H7 (cell line): ENCODE data around the gene TAF1L. TPM values are rescaled to one million over a fixed set of nuclear protein-coding genes. Genes with fewer than 3 reads are reported as not detected.
A peak's percentile ranks its signal among the peaks of the same experiment; 100 is the strongest.
"Not testable (repeated sequence)": the region's sequence is repeated elsewhere in the genome, so short reads cannot be mapped to it uniquely, and the experiment has no call there.

Experiments used
- DNase-seq: peaks from one replicate; pipeline ENCODE4 v3.0.0; 2012
- H3K27me3 ChIP-seq: 2 replicates; pipeline ENCODE4 v1.6.0; 2011; ENCODE audit warnings: mild to moderate bottlenecking, low read length; ENCODE audit not compliant: control insufficient read depth, insufficient read depth
- H3K36me3 ChIP-seq: replicated peaks from 2 replicates; pipeline ENCODE4 v1.5.1; 2011; ENCODE audit warnings: low read length; ENCODE audit not compliant: control insufficient read depth, insufficient read depth
- H3K4me3 ChIP-seq: 2 replicates; pipeline ENCODE4 v1.5.1; 2011; ENCODE audit warnings: low read depth, mild to moderate bottlenecking, control low read depth, low read length, moderate library complexity; ENCODE audit not compliant: insufficient read depth
- total RNA-seq: library from RNA; depleted of rRNA; stranded (reverse); fragments of >200 nt; shearing (Covaris generic); gene quantifications from 2 replicates; pipeline ENCODE4 v1.2.3, GENCODE V29; 2014; rRNA removed

The TAF1L gene
- total RNA-seq = not detected in 2 replicates

- Histone ChIP-seq H3K4me3 (no peak within 1 kb of the TSS), H3K27me3 (no peaks in the 10 kb centered on the region), H3K36me3 (no peaks in the 10 kb centered on the region)
- no peak for DNase-seq
Measured at GRCh38 chr9:32635362-32635761, at the start of gene TAF1L. Gene TAF1L, minus strand, starts transcription at chr9:32635669. Its CDS starts 90 bp downstream, at chr9:32635579.

- Histone ChIP-seq H3K4me3 (no peak overlapping the region), H3K36me3 (no peaks in the 10 kb centered on the region), H3K27me3 (no peaks in the 10 kb centered on the region)
- DNase-seq = no peak
Measured at GRCh38 chr9:32681751-32682150, 46.3 kb upstream of the TAF1L start.

GRCh38 chr9:32677931-32678330, 42.5 kb upstream of the TAF1L start:
- Histone ChIP-seq H3K27me3 (no peaks in the 10 kb centered on the region), H3K4me3 (no peak overlapping the region), H3K36me3 (no peaks in the 10 kb centered on the region)
- no peak for DNase-seq

- Histone ChIP-seq H3K27me3 (no peaks in the 10 kb centered on the region), H3K4me3 (no peak overlapping the region), H3K36me3 (no peaks in the 10 kb centered on the region)
- no peak for DNase-seq
Measured at GRCh38 chr9:32672469-32672868, 37.0 kb upstream of the TAF1L start.

GRCh38 chr9:32671333-32671732, 35.9 kb upstream of the TAF1L start:
- no peaks in the 10 kb centered on the region for H3K36me3 ChIP-seq
- DNase-seq = no peak
- no peaks in the 10 kb centered on the region for H3K27me3 ChIP-seq
- no peak overlapping the region for H3K4me3 ChIP-seq

GRCh38 chr9:32665101-32665500, 29.6 kb upstream of the TAF1L start:
- H3K27me3 ChIP-seq = no peaks in the 10 kb centered on the region
- no peak overlapping the region for H3K4me3 ChIP-seq
- no peak for DNase-seq
- H3K36me3 ChIP-seq = no peaks in the 10 kb centered on the region

GRCh38 chr9:32663741-32664140, 28.3 kb upstream of the TAF1L start:
- no peak for DNase-seq
- H3K4me3 ChIP-seq = no peak overlapping the region
- no peaks in the 10 kb centered on the region for H3K27me3 ChIP-seq
- no peaks in the 10 kb centered on the region for H3K36me3 ChIP-seq

- peak; percentile 6 for DNase-seq
- Histone ChIP-seq H3K36me3 (no peaks in the 10 kb centered on the region), H3K4me3 (no peak overlapping the region), H3K27me3 (no peaks in the 10 kb centered on the region)
Measured at GRCh38 chr9:32647671-32648070, 12.2 kb upstream of the TAF1L start.

GRCh38 chr9:32644698-32645097, 9.2 kb upstream of the TAF1L start:
- Histone ChIP-seq H3K27me3 (no peaks in the 10 kb centered on the region), H3K36me3 (no peaks in the 10 kb centered on the region), H3K4me3 (no peak overlapping the region)
- DNase-seq = no peak

GRCh38 chr9:32633151-32633550, 2.3 kb downstream of the TAF1L start:
- not testable (repeated sequence) for H3K27me3 ChIP-seq, DNase-seq, H3K36me3 ChIP-seq, H3K4me3 ChIP-seq

- H3K36me3 ChIP-seq = no peaks in the 10 kb centered on the region
- H3K4me3 ChIP-seq = no peak overlapping the region
- no peak for DNase-seq
- no peaks in the 10 kb centered on the region for H3K27me3 ChIP-seq
Measured at GRCh38 chr9:32631991-32632390, 3.5 kb downstream of the TAF1L start.

- Histone ChIP-seq H3K4me3 (no peak overlapping the region), H3K36me3 (no peaks in the 10 kb centered on the region), H3K27me3 (no peaks in the 10 kb centered on the region)
- DNase-seq = no peak
Measured at GRCh38 chr9:32627394-32627954, 8.0 kb downstream of the TAF1L start.

GRCh38 chr9:32625320-32625719, 10.1 kb downstream of the TAF1L start:
- no peak for DNase-seq
- Histone ChIP-seq H3K27me3 (no peaks in the 10 kb centered on the region), H3K4me3 (no peak overlapping the region), H3K36me3 (no peaks in the 10 kb centered on the region)

- DNase-seq = no peak
- Histone ChIP-seq H3K4me3 (no peak overlapping the region), H3K27me3 (no peaks in the 10 kb centered on the region), H3K36me3 (no peaks in the 10 kb centered on the region)
Measured at GRCh38 chr9:32622948-32623347, 12.5 kb downstream of the TAF1L start.

- H3K4me3 ChIP-seq = no peak overlapping the region
Measured at GRCh38 chr9:32618261-32618660, 17.2 kb downstream of the TAF1L start.

GRCh38 chr9:32606811-32607210, 28.7 kb downstream of the TAF1L start:
- Histone ChIP-seq H3K27me3 (no peaks in the 10 kb centered on the region), H3K36me3 (no peaks in the 10 kb centered on the region), H3K4me3 (no peak overlapping the region)
- DNase-seq = no peak

More at GRCh38 chr9:32618261-32618660, 17.2 kb downstream of the TAF1L start:
- no peaks in the 10 kb centered on the region for H3K36me3 ChIP-seq
- no peaks in the 10 kb centered on the region for H3K27me3 ChIP-seq
- DNase-seq = no peak
